HEK293 (cell line): ENCODE data around the gene CLIC5.

Source experiments
- CTCF ChIA-PET: fragments of 350-600 bp; formaldehyde crosslinking; extraction: SDS; loops from one replicate; lab custom pipeline; 2021; ENCODE audit warnings: antibody characterized with exemption; lab: Yijun Ruan, JAX
- POLR2A ChIA-PET: fragments of 300-600 bp; formaldehyde crosslinking; extraction: SDS; loops from one replicate; lab custom pipeline; 2020; ENCODE audit warnings: antibody characterized with exemption, inconsistent platforms; lab: Yijun Ruan, JAX
- H3K27ac ChIP-seq: fragments of 200-500 bp; sonication (Bioruptor generic); 2 replicates; pipeline ENCODE4 v1.5.1; 2014; ENCODE audit warnings: low read depth, low read length, control low read depth, inconsistent platforms; ENCODE audit errors: extremely low read depth
- H3K36me3 ChIP-seq, 2 experiments: fragments of 200-500 bp in 1 of 2; sonication (Bioruptor generic) in 1 of 2; 1 replicate in 1 of 2; 2 replicates in 1 of 2; pipeline ENCODE4 v1.5.1; 2014 to 2017; ENCODE audit warnings: inconsistent platforms in 2 of 2, low read length in 2 of 2; ENCODE audit not compliant: control insufficient read depth in 2 of 2, insufficient read depth in 1 of 2
- H3K4me1 ChIP-seq: fragments of 200-500 bp; sonication (Bioruptor generic); 2 replicates; pipeline ENCODE4 v1.5.1; 2014; ENCODE audit warnings: mild to moderate bottlenecking, low read length, inconsistent platforms; ENCODE audit not compliant: control insufficient read depth, insufficient read depth
- H3K4me3 ChIP-seq: 2 replicates; pipeline ENCODE4 v1.5.1; 2011; ENCODE audit warnings: low read depth, mild to moderate bottlenecking, control low read depth, low read length, moderate library complexity
- H3K9me3 ChIP-seq: fragments of 200-500 bp; sonication (Bioruptor generic); 2 replicates; pipeline ENCODE4 v1.5.1; 2014; ENCODE audit warnings: low read depth, low read length, inconsistent platforms; ENCODE audit not compliant: control insufficient read depth, insufficient read depth
- ATF2 ChIP-seq: fragments of 450-650 bp; formaldehyde crosslinking; IDR thresholded peaks from 2 replicates; pipeline ENCODE4 v1.5.1; 2016; ENCODE audit warnings: missing biosample characterization, missing genetic modification characterization, low read depth
- REST ChIP-seq: fragments of 450-650 bp; formaldehyde crosslinking; IDR thresholded peaks from 2 replicates; pipeline ENCODE4 v1.5.1; 2016; ENCODE audit warnings: missing biosample characterization, missing genetic modification characterization
- TCF7L2 ChIP-seq: IDR thresholded peaks from 2 replicates; pipeline ENCODE4 v1.6.1; 2011; ENCODE audit warnings: low read depth, mild to moderate bottlenecking, inconsistent platforms, low read length, moderate library complexity, borderline replicate concordance
- ZBTB17 ChIP-seq: fragments of 450-650 bp; formaldehyde crosslinking; IDR thresholded peaks from 2 replicates; pipeline ENCODE4 v1.5.1; 2016; ENCODE audit warnings: missing biosample characterization, missing genetic modification characterization
- ZBTB6 ChIP-seq: fragments of 450-650 bp; formaldehyde crosslinking; IDR thresholded peaks from 2 replicates; pipeline ENCODE4 v1.5.1; 2017; ENCODE audit warnings: missing biosample characterization, missing genetic modification characterization
- ZFP69B ChIP-seq: fragments of 450-650 bp; formaldehyde crosslinking; IDR thresholded peaks from 2 replicates; pipeline ENCODE4 v1.5.1; 2016; ENCODE audit warnings: missing biosample characterization, missing genetic modification characterization
- ZNF18 ChIP-seq: fragments of 450-650 bp; formaldehyde crosslinking; IDR thresholded peaks from 2 replicates; pipeline ENCODE4 v1.5.1; 2016; ENCODE audit warnings: missing biosample characterization, missing genetic modification characterization
- ZNF184 ChIP-seq: fragments of 450-650 bp; IDR thresholded peaks from 2 replicates; pipeline ENCODE4 v1.5.1; 2018; ENCODE audit warnings: missing biosample characterization, mild to moderate bottlenecking, missing genetic modification characterization
- ZNF449 ChIP-seq: fragments of 450-650 bp; formaldehyde crosslinking; IDR thresholded peaks from 2 replicates; pipeline ENCODE4 v1.5.1; 2017; ENCODE audit warnings: missing biosample characterization, mild to moderate bottlenecking, missing genetic modification characterization, moderate library complexity
- ZNF548 ChIP-seq: fragments of 450-650 bp; formaldehyde crosslinking; IDR thresholded peaks from 2 replicates; pipeline ENCODE4 v1.5.1; 2016; ENCODE audit warnings: missing biosample characterization, missing genetic modification characterization
- ZNF561 ChIP-seq: fragments of 450-650 bp; IDR thresholded peaks from 2 replicates; pipeline ENCODE4 v1.5.1; 2018; ENCODE audit warnings: missing biosample characterization, missing genetic modification characterization, borderline replicate concordance
- ZNF596 ChIP-seq: fragments of 450-650 bp; IDR thresholded peaks from 2 replicates; pipeline ENCODE4 v1.5.0; 2018; ENCODE audit warnings: missing biosample characterization, mild to moderate bottlenecking, missing genetic modification characterization, moderate library complexity
- ZNF624 ChIP-seq: fragments of 450-650 bp; formaldehyde crosslinking; IDR thresholded peaks from 2 replicates; pipeline ENCODE4 v1.5.1; 2017; ENCODE audit warnings: missing biosample characterization, missing genetic modification characterization
- ZNF645 ChIP-seq: fragments of 450-650 bp; formaldehyde crosslinking; IDR thresholded peaks from 2 replicates; pipeline ENCODE4; 2016; ENCODE audit warnings: missing biosample characterization, missing genetic modification characterization
- ZNF677 ChIP-seq: fragments of 450-650 bp; IDR thresholded peaks from 2 replicates; pipeline ENCODE4 v1.5.0; 2018; ENCODE audit warnings: missing biosample characterization, mild to moderate bottlenecking, missing genetic modification characterization, moderate library complexity
- ZNF707 ChIP-seq: fragments of 450-650 bp; formaldehyde crosslinking; IDR thresholded peaks from 2 replicates; pipeline ENCODE4 v1.5.1; 2016; ENCODE audit warnings: missing biosample characterization, missing genetic modification characterization

Gene CLIC5

GRCh38 chr6:46025573-46025972 is 9.9 kb upstream of the CLIC5 start:
- CTCF ChIA-PET: interaction anchor here (0.6 to 2.7 kb wide), 6 partner anchors 9 to 149 kb away, joined by 3 to 9 read pairs (median 3); no protein-coding TSS in a partner anchor
- POLR2A ChIA-PET: no interaction called here
- H3K4me3 ChIP-seq: no peak overlapping the region
- no peak for TF ChIP-seq ZNF561 (tag by site-specific recombination)
- no peak for TF ChIP-seq ZNF184
- no peak for TF ChIP-seq TCF7L2
- no peak for TF ChIP-seq ZNF596 (tag by site-specific recombination)
- no peak for TF ChIP-seq ZNF645 (tag by site-specific recombination)
- no peak for TF ChIP-seq ZNF18 (tag by site-specific recombination)
- TF ChIP-seq ZBTB6 (tag by site-specific recombination): no peak
- no peak for TF ChIP-seq ZNF548 (tag by site-specific recombination)
- TF ChIP-seq ZNF707 (tag by site-specific recombination): no peak
- no peak for TF ChIP-seq ZFP69B
- TF ChIP-seq ZBTB17: no peak
- no peak for TF ChIP-seq ATF2
- TF ChIP-seq ZNF449 (tag by site-specific recombination): no peak
- no peak for TF ChIP-seq REST (tag by site-specific recombination)
- no peak for TF ChIP-seq ZNF677 (tag by site-specific recombination)
- no peak for TF ChIP-seq ZNF624 (tag by site-specific recombination)
- H3K27ac ChIP-seq: no peak overlapping the region
- no peaks in the 10 kb centered on the region for H3K36me3 ChIP-seq
- H3K9me3 ChIP-seq: no peaks in the 10 kb centered on the region
- no peaks in the 10 kb centered on the region for H3K4me1 ChIP-seq
